MM.1S (cell line): Measurements from ENCODE around the gene CCDC43.

ENCODE experiments used
- DNase-seq: peaks from one replicate; pipeline ENCODE4 v3.0.0-alpha.2; 2015
- H2AFZ ChIP-seq: fragments of 300-600 bp; sonication (generic); 2 replicates; pipeline ENCODE4 v1.6.0; 2016; ENCODE audit warnings: antibody characterized with exemption, low read length
- H3F3A ChIP-seq: fragments of 300-600 bp; sonication (generic); 2 replicates; pipeline ENCODE4 v1.6.1; 2016; ENCODE audit warnings: mild to moderate bottlenecking, antibody characterized with exemption, low read length, moderate library complexity, mixed read lengths; ENCODE audit not compliant: insufficient read depth
- H3K27ac ChIP-seq: fragments of 300-600 bp; sonication (generic); 2 replicates; pipeline ENCODE4 v1.5.1; 2016; ENCODE audit warnings: mild to moderate bottlenecking, low read length
- H3K27me3 ChIP-seq: fragments of 300-600 bp; sonication (generic); replicated peaks from 2 replicates; pipeline ENCODE4 v1.6.0; 2016; ENCODE audit warnings: low read length; ENCODE audit not compliant: insufficient read depth
- H3K36me3 ChIP-seq: fragments of 300-600 bp; sonication (generic); replicated peaks from 2 replicates; pipeline ENCODE4 v1.6.1; 2016; ENCODE audit warnings: mild to moderate bottlenecking, low read length, mixed read lengths; ENCODE audit not compliant: insufficient read depth
- H3K4me1 ChIP-seq: fragments of 300-600 bp; sonication (generic); 2 replicates; pipeline ENCODE4 v1.6.1; 2016; ENCODE audit warnings: low read length, mixed read lengths
- H3K4me2 ChIP-seq: fragments of 300-600 bp; sonication (generic); 2 replicates; pipeline ENCODE4 v1.6.0; 2016; ENCODE audit warnings: low read depth, low read length
- H3K4me3 ChIP-seq: fragments of 300-600 bp; sonication (generic); 2 replicates; pipeline ENCODE4 v1.5.1; 2016; ENCODE audit warnings: low read length, mixed read lengths
- H3K79me2 ChIP-seq: fragments of 300-600 bp; sonication (generic); 2 replicates; pipeline ENCODE4 v1.6.1; 2016; ENCODE audit warnings: mixed run types, low read length, mixed read lengths
- H3K9ac ChIP-seq: fragments of 300-600 bp; sonication (generic); 2 replicates; pipeline ENCODE4 v1.6.1; 2016; ENCODE audit warnings: low read length, mixed read lengths
- H3K9me2 ChIP-seq: fragments of 300-600 bp; sonication (generic); replicated peaks from 2 replicates; pipeline ENCODE4 v1.6.1; 2016; ENCODE audit warnings: mild to moderate bottlenecking, low read length, mixed read lengths; ENCODE audit not compliant: insufficient read depth
- H3K9me3 ChIP-seq: fragments of 300-600 bp; sonication (generic); replicated peaks from 2 replicates; pipeline ENCODE4 v1.6.1; 2016; ENCODE audit warnings: mild to moderate bottlenecking, low read length, mixed read lengths; ENCODE audit not compliant: insufficient read depth
- H4K20me1 ChIP-seq: fragments of 300-600 bp; sonication (generic); 2 replicates; pipeline ENCODE4 v1.6.1; 2016; ENCODE audit warnings: mild to moderate bottlenecking, low read length, moderate library complexity, mixed read lengths; ENCODE audit not compliant: insufficient read depth
- CTCF ChIP-seq: fragments of 300-600 bp; sonication (generic); IDR thresholded peaks from 2 replicates; pipeline ENCODE4 v1.5.1; 2016; ENCODE audit warnings: antibody characterized with exemption, low read length, mixed read lengths
- EZH2 ChIP-seq: fragments of 300-600 bp; sonication (generic); optimal IDR thresholded peaks from 2 replicates; pipeline ENCODE3; 2017; ENCODE audit warnings: low read depth, mild to moderate bottlenecking, antibody characterized with exemption, low read length, mixed read lengths
- EZH2phosphoT487 ChIP-seq: fragments of 300-600 bp; sonication (generic); IDR thresholded peaks from 2 replicates; pipeline ENCODE4 v1.6.1; 2018; ENCODE audit warnings: antibody characterized with exemption, low read length

CCDC43 gene

GRCh38 chr17:44652727-44653126 is 36.8 kb downstream of the CCDC43 start:
- no peaks in the 10 kb centered on the region for H3K79me2 ChIP-seq
- H3K27ac ChIP-seq: no peak overlapping the region
- no peak for TF ChIP-seq EZH2
- TF ChIP-seq CTCF: no peak
- TF ChIP-seq EZH2phosphoT487: no peak
- no peaks in the 10 kb centered on the region for H4K20me1 ChIP-seq
- H2AFZ ChIP-seq: no peak overlapping the region
- H3F3A ChIP-seq: no peaks in the 10 kb centered on the region
- DNase-seq: no peak
- no peaks in the 10 kb centered on the region for H3K27me3 ChIP-seq
- no peak overlapping the region for H3K9ac ChIP-seq
- H3K4me1 ChIP-seq: no peaks in the 10 kb centered on the region
- H3K4me3 ChIP-seq: no peak overlapping the region
- no peaks in the 10 kb centered on the region for H3K9me2 ChIP-seq
- H3K9me3 ChIP-seq: no peaks in the 10 kb centered on the region
- no peaks in the 10 kb centered on the region for H3K36me3 ChIP-seq
- H3K4me2 ChIP-seq: no peak overlapping the region

GRCh38 chr17:44651228-44651627 is 38.3 kb downstream of the CCDC43 start:
- no peaks in the 10 kb centered on the region for H3F3A ChIP-seq
- no peak for TF ChIP-seq CTCF
- no peak for TF ChIP-seq EZH2phosphoT487
- TF ChIP-seq EZH2: no peak
- DNase-seq: no peak
- no peaks in the 10 kb centered on the region for H4K20me1 ChIP-seq
- H3K27ac ChIP-seq: no peak overlapping the region
- H3K4me3 ChIP-seq: no peak overlapping the region
- H3K4me2 ChIP-seq: no peak overlapping the region
- H3K9ac ChIP-seq: no peak overlapping the region
- no peaks in the 10 kb centered on the region for H3K9me2 ChIP-seq
- H3K27me3 ChIP-seq: no peaks in the 10 kb centered on the region
- H3K36me3 ChIP-seq: no peaks in the 10 kb centered on the region
- no peaks in the 10 kb centered on the region for H3K4me1 ChIP-seq
- H3K9me3 ChIP-seq: no peaks in the 10 kb centered on the region
- no peaks in the 10 kb centered on the region for H3K79me2 ChIP-seq
- no peak overlapping the region for H2AFZ ChIP-seq

GRCh38 chr17:44648963-44649362 is 40.6 kb downstream of the CCDC43 start:
- H3K4me3 ChIP-seq: no peak overlapping the region
- no peak overlapping the region for H2AFZ ChIP-seq
- no peak for TF ChIP-seq EZH2phosphoT487
- TF ChIP-seq EZH2: no peak
- no peak for TF ChIP-seq CTCF
- no peaks in the 10 kb centered on the region for H3F3A ChIP-seq
- no peaks in the 10 kb centered on the region for H3K36me3 ChIP-seq
- no peak overlapping the region for H3K27ac ChIP-seq
- H3K9ac ChIP-seq: no peak overlapping the region
- DNase-seq: no peak
- no peak overlapping the region for H3K4me2 ChIP-seq
- H3K9me2 ChIP-seq: no peaks in the 10 kb centered on the region
- H3K4me1 ChIP-seq: no peaks in the 10 kb centered on the region
- no peaks in the 10 kb centered on the region for H4K20me1 ChIP-seq
- no peaks in the 10 kb centered on the region for H3K9me3 ChIP-seq
- H3K79me2 ChIP-seq: no peaks in the 10 kb centered on the region
- H3K27me3 ChIP-seq: no peaks in the 10 kb centered on the region
